ENCODE results near the gene RHOA.

DNA sequence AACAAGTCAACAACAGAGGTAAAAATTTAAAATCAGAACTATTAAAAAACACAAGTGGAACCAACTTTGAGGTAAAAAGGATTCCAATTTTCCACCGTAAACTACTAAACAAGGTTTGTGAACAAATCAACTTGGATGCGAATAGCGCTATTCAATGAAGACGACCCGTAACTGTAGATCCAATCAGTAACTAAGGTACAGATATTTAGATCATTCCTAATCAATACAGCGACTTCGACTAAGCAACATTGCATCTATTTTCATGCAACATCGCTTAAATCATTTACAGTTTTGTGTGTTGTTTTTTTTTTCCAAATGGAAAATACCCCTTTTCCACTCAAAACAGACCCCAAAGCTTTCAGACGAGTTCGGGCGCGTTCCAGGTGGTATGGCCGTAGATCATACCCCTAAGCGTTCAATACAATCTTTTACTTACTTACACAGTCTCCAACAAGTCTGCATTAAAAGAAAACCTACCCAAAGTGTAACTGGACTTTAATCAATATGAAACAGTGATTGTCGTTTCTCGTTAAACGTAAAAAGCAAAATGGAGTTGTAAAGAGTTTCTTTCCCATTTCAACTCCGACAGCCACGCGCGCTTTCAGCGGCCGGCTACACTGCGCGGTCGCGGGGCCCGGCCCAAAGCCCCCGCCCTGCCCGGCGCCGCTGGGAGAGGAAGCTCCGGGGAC is 786 bp downstream of the RHOA start:
- TF ChIP-seq ESRRA (IDR thresholded peaks at IDR 0.05; ENCODE audit: low read length) (no peak), YY1 (IDR thresholded peaks at IDR 0.05; ENCODE audit: low read depth, low read length) (no peak), POLR2AphosphoS5 (IDR thresholded peaks at IDR 0.05; ENCODE audit: low read length) (no peak), MTA3 (IDR thresholded peaks at IDR 0.05; ENCODE audit: borderline replicate concordance, low read length) (no peak), TAF1 (IDR thresholded peaks at IDR 0.05; ENCODE audit: borderline replicate concordance, low read depth, low read length) (no peak), CREB1 (IDR thresholded peaks at IDR 0.05; ENCODE audit: low read depth) (no peak), POLR2A (IDR thresholded peaks at IDR 0.05; ENCODE audit: low read depth, low read length) (no peak)
- TF ChIP-seq, protein P1, sequence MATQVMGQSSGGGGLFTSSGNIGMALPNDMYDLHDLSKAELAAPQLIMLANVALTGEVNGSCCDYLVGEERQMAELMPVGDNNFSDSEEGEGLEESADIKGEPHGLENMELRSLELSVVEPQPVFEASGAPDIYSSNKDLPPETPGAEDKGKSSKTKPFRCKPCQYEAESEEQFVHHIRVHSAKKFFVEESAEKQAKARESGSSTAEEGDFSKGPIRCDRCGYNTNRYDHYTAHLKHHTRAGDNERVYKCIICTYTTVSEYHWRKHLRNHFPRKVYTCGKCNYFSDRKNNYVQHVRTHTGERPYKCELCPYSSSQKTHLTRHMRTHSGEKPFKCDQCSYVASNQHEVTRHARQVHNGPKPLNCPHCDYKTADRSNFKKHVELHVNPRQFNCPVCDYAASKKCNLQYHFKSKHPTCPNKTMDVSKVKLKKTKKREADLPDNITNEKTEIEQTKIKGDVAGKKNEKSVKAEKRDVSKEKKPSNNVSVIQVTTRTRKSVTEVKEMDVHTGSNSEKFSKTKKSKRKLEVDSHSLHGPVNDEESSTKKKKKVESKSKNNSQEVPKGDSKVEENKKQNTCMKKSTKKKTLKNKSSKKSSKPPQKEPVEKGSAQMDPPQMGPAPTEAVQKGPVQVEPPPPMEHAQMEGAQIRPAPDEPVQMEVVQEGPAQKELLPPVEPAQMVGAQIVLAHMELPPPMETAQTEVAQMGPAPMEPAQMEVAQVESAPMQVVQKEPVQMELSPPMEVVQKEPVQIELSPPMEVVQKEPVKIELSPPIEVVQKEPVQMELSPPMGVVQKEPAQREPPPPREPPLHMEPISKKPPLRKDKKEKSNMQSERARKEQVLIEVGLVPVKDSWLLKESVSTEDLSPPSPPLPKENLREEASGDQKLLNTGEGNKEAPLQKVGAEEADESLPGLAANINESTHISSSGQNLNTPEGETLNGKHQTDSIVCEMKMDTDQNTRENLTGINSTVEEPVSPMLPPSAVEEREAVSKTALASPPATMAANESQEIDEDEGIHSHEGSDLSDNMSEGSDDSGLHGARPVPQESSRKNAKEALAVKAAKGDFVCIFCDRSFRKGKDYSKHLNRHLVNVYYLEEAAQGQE (IDR thresholded peaks at IDR 0.05; ENCODE audit: low read depth, low read length) = no peak
- TF ChIP-seq, protein P2, sequence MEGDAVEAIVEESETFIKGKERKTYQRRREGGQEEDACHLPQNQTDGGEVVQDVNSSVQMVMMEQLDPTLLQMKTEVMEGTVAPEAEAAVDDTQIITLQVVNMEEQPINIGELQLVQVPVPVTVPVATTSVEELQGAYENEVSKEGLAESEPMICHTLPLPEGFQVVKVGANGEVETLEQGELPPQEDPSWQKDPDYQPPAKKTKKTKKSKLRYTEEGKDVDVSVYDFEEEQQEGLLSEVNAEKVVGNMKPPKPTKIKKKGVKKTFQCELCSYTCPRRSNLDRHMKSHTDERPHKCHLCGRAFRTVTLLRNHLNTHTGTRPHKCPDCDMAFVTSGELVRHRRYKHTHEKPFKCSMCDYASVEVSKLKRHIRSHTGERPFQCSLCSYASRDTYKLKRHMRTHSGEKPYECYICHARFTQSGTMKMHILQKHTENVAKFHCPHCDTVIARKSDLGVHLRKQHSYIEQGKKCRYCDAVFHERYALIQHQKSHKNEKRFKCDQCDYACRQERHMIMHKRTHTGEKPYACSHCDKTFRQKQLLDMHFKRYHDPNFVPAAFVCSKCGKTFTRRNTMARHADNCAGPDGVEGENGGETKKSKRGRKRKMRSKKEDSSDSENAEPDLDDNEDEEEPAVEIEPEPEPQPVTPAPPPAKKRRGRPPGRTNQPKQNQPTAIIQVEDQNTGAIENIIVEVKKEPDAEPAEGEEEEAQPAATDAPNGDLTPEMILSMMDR (IDR thresholded peaks at IDR 0.05 in 2 of 3, conservative IDR thresholded peaks at IDR 0.05 in 1 of 3; ENCODE audit: control insufficient read depth in 2 of 3, extremely low read depth in 1 of 3, insufficient read depth in 1 of 3, low read depth in 3 of 3, low read length in 3 of 3) = no peak
